BE2C (cell line): Measurements from ENCODE around the gene NUP210L.
"Not testable (repeated sequence)": the region's sequence is repeated elsewhere in the genome, so short reads cannot be mapped to it uniquely, and the experiment has no call there.

Experiments
- DNase-seq: peaks from one replicate; pipeline ENCODE4 v3.0.0-alpha.2; 2020
- H3K27me3 ChIP-seq: fragments of 250-450 bp; sonication (Bioruptor Pico); 2 replicates; pipeline ENCODE4 v1.5.1; 2020; ENCODE audit warnings: mild to moderate bottlenecking
- H3K36me3 ChIP-seq: fragments of 250-450 bp; sonication (Bioruptor Pico); 2 replicates; pipeline ENCODE4 v1.5.1; 2020; ENCODE audit warnings: mild to moderate bottlenecking
- H3K4me1 ChIP-seq: fragments of 250-450 bp; sonication (Bioruptor Pico); 2 replicates; pipeline ENCODE4 v1.5.1; 2020
- H3K4me3 ChIP-seq: 2 replicates; pipeline ENCODE4 v1.5.1; 2011; ENCODE audit warnings: low read depth, low read length
- H3K9me3 ChIP-seq: fragments of 250-450 bp; sonication (Bioruptor Pico); 2 replicates; pipeline ENCODE4 v1.5.1; 2020
- TF ChIP-seq, protein P1 (sequence below): IDR thresholded peaks from 2 replicates; pipeline ENCODE4 v1.5.1; 2012; ENCODE audit warnings: mild to moderate bottlenecking, low read depth, low read length

Gene NUP210L

GRCh38 chr1:154137888-154138287 lies 17.0 kb downstream of the NUP210L start:
- no peaks in the 10 kb centered on the region for H3K4me1 ChIP-seq
- TF ChIP-seq, protein P1, sequence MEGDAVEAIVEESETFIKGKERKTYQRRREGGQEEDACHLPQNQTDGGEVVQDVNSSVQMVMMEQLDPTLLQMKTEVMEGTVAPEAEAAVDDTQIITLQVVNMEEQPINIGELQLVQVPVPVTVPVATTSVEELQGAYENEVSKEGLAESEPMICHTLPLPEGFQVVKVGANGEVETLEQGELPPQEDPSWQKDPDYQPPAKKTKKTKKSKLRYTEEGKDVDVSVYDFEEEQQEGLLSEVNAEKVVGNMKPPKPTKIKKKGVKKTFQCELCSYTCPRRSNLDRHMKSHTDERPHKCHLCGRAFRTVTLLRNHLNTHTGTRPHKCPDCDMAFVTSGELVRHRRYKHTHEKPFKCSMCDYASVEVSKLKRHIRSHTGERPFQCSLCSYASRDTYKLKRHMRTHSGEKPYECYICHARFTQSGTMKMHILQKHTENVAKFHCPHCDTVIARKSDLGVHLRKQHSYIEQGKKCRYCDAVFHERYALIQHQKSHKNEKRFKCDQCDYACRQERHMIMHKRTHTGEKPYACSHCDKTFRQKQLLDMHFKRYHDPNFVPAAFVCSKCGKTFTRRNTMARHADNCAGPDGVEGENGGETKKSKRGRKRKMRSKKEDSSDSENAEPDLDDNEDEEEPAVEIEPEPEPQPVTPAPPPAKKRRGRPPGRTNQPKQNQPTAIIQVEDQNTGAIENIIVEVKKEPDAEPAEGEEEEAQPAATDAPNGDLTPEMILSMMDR = no peak
- H3K9me3 ChIP-seq = no peaks in the 10 kb centered on the region
- DNase-seq = no peak
- H3K27me3 ChIP-seq = no peaks in the 10 kb centered on the region
- H3K36me3 ChIP-seq = no peaks in the 10 kb centered on the region
- H3K4me3 ChIP-seq = no peak overlapping the region

DNA sequence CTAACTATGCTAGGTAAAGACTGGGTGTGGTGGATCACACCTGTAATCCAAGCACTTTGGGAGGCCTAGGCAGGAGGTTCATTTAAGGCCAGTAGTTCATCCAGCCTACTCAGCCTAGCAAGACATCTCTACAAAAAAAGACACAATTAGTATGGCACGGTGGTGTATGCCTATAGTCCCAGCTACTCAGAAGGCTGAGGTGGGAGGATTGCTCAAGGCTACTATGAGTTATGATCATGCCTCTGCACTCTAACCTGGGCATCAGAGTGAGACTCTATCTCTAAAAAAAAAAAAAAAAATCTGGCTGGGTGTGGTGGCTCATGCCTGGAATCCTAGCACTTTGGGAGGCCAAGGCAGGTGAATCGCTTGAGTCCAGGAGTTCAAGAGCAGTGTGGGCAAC lies 21.6 kb downstream of the NUP210L start:
- no peaks in the 10 kb centered on the region; the same call in 1 of the 2 replicates for H3K27me3 ChIP-seq
- H3K4me3 ChIP-seq = no peak overlapping the region
- H3K36me3 ChIP-seq = no peaks in the 10 kb centered on the region
- TF ChIP-seq, protein P1 = no peak
- no peaks in the 10 kb centered on the region for H3K4me1 ChIP-seq
- no peaks in the 10 kb centered on the region for H3K9me3 ChIP-seq
- DNase-seq = no peak

GRCh38 chr1:154129391-154129970 lies 25.4 kb downstream of the NUP210L start:
- no peaks in the 10 kb centered on the region; the same call in 1 of the 2 replicates for H3K27me3 ChIP-seq
- DNase-seq = no peak
- TF ChIP-seq, protein P1 = no peak
- no peaks in the 10 kb centered on the region for H3K9me3 ChIP-seq
- H3K4me3 ChIP-seq = no peak overlapping the region
- no peaks in the 10 kb centered on the region for H3K36me3 ChIP-seq
- H3K4me1 ChIP-seq = no peaks in the 10 kb centered on the region

- DNase-seq, H3K9me3 ChIP-seq, H3K36me3 ChIP-seq, H3K4me3 ChIP-seq, H3K4me1 ChIP-seq, H3K27me3 ChIP-seq: not testable (repeated sequence)
Measured at GRCh38 chr1:154123205-154123604, 31.7 kb downstream of the NUP210L start.

GRCh38 chr1:154117642-154118041 lies 37.2 kb downstream of the NUP210L start:
- no peak overlapping the region for H3K4me3 ChIP-seq
- no peaks in the 10 kb centered on the region for H3K36me3 ChIP-seq
- no peaks in the 10 kb centered on the region for H3K4me1 ChIP-seq
- H3K9me3 ChIP-seq = no peaks in the 10 kb centered on the region
- DNase-seq = no peak
- TF ChIP-seq, protein P1 = no peak
- H3K27me3 ChIP-seq = peaks cover 4% of the 10 kb centered on the region; the same call in 1 of the 2 replicates

DNA sequence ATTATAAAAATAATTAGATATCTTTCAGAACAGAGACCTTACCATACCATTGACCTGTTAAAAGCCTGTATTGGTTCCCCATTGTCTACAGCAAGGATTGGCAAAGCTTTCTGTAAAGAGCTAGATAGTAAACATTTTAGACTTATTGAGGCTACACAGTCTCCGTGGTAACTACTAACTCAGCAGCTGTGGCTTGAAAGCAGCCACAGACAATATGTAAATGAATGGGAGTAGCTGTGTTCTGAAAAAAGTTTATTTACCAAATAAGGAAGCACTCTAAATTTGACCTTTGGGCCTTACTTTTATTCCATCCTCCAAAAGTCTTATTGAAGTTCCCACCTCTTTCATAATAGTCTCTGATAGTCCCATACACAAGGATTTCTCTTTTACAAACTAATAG lies 39.7 kb downstream of the NUP210L start:
- H3K36me3 ChIP-seq = no peaks in the 10 kb centered on the region
- H3K4me3 ChIP-seq = no peak overlapping the region
- H3K4me1 ChIP-seq = no peaks in the 10 kb centered on the region
- peaks cover 4% of the 10 kb centered on the region; the same call in 1 of the 2 replicates for H3K27me3 ChIP-seq
- TF ChIP-seq, protein P1 = no peak
- DNase-seq = no peak
- no peaks in the 10 kb centered on the region for H3K9me3 ChIP-seq
